LHCN-M2 (cell line): ENCODE results near the gene NLGN4X. TPM values are rescaled to one million over a fixed set of nuclear protein-coding genes. Genes with fewer than 3 reads are reported as not detected.

Source experiments
- DNase-seq: peaks from one replicate; pipeline ENCODE4 v3.0.0-alpha.2; 2012; ENCODE audit warnings: low read depth
- total RNA-seq: library from RNA; depleted of rRNA; stranded (reverse); fragments of >200 nt; gene quantifications from 2 replicates; pipeline ENCODE4 v1.2.3, GENCODE V29; 2014

The NLGN4X gene
- total RNA-seq, 1 experiment from 2014 or later, result not detected

- no peak for DNase-seq
Observed at GRCh38 chrX:5869786-5870185, 358.9 kb downstream of the NLGN4X start.

- DNase-seq, result no peak
Observed at GRCh38 chrX:5867778-5868177, 360.9 kb downstream of the NLGN4X start.

- no peak for DNase-seq
Observed at GRCh38 chrX:5857232-5857631, 371.4 kb downstream of the NLGN4X start.

DNA sequence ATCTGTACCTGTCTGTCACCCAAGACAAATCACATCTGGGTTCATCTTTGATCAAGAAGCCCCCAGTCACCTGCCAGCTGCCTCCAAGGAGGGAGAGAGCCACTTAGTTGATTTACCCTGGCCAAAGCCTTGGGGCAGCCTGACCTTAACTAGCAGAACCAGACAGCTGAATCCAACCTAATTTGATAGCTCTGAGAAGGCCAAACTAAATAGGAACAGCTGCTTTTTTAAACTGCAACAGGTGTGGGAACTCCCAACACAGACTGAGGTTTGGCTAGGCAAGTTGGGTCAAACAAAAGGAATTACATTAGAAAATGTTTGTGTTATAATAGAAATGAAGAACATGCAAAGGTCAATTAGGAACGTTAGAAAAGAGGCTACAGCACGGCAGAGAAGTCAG is 375.7 kb downstream of the NLGN4X start:
- DNase-seq, result peak; percentile 55

GRCh38 chrX:5842601-5843000 is 386.1 kb downstream of the NLGN4X start:
- DNase-seq, result no peak
